NCI-H2196 (cell line): ENCODE measurements around the gene STARD7.
"Not testable (repeated sequence)": the region's sequence is repeated elsewhere in the genome, so short reads cannot be mapped to it uniquely, and the experiment has no call there.

Source experiments
- DNase-seq: peaks from one replicate; lab custom pipeline; 2025; ENCODE audit not compliant: unreplicated experiment; lab: John Stamatoyannopoulos, UW

The STARD7 gene

GRCh38 chr2:96236882-96237281 lies 28.3 kb upstream of the STARD7 start:
- DNase-seq = no peak

GRCh38 chr2:96233880-96234316 lies 25.3 kb upstream of the STARD7 start:
- DNase-seq = no peak

GRCh38 chr2:96233436-96233835 lies 24.8 kb upstream of the STARD7 start:
- DNase-seq = no peak

GRCh38 chr2:96231316-96231715 lies 22.7 kb upstream of the STARD7 start:
- no peak for DNase-seq

- no peak for DNase-seq
Measured at GRCh38 chr2:96225016-96225533, 16.4 kb upstream of the STARD7 start.

- DNase-seq = not testable (repeated sequence)
Measured at GRCh38 chr2:96221106-96221505, 12.5 kb upstream of the STARD7 start.

GRCh38 chr2:96219959-96220358 lies 11.3 kb upstream of the STARD7 start:
- not testable (repeated sequence) for DNase-seq

GRCh38 chr2:96218508-96219131 lies 10.0 kb upstream of the STARD7 start:
- DNase-seq = no peak

- no peak for DNase-seq
Measured at GRCh38 chr2:96214554-96214953, 5.9 kb upstream of the STARD7 start.

- DNase-seq = no peak
Measured at GRCh38 chr2:96213379-96213778, 4.8 kb upstream of the STARD7 start.

GRCh38 chr2:96212339-96212738 lies 3.7 kb upstream of the STARD7 start:
- no peak for DNase-seq

- DNase-seq = no peak
Measured at GRCh38 chr2:96209729-96210085, 1.1 kb upstream of the STARD7 start.

GRCh38 chr2:96209011-96209728 lies 543 bp upstream of the STARD7 start:
- DNase-seq = no peak

- no peak for DNase-seq
Measured at GRCh38 chr2:96207774-96208142, 869 bp downstream of the STARD7 start.

- DNase-seq = no peak
Measured at GRCh38 chr2:96207073-96207773, 1.4 kb downstream of the STARD7 start.

GRCh38 chr2:96205888-96206287 lies 2.7 kb downstream of the STARD7 start:
- DNase-seq = no peak

GRCh38 chr2:96204836-96205624 lies 3.6 kb downstream of the STARD7 start:
- DNase-seq = peak; percentile 21

- no peak for DNase-seq
Measured at GRCh38 chr2:96203130-96204028, 5.2 kb downstream of the STARD7 start.

GRCh38 chr2:96202152-96202854 lies 6.3 kb downstream of the STARD7 start:
- no peak for DNase-seq

- no peak for DNase-seq
Measured at GRCh38 chr2:96201338-96201737, 7.3 kb downstream of the STARD7 start.
